Fibroblast of mammary gland (primary cell): Measurements from ENCODE around the gene ABLIM1.

Experiments
- DNase-seq: peaks from one replicate; pipeline ENCODE4 v3.0.0-alpha.2; 2010; ENCODE audit warnings: low read depth
- H3K4me3 ChIP-seq: 2 replicates; pipeline ENCODE4 v1.5.1; 2011; ENCODE audit warnings: low read depth, mild to moderate bottlenecking, low read length, moderate library complexity; ENCODE audit not compliant: control insufficient read depth
- TF ChIP-seq, protein P1 (sequence below): conservative IDR thresholded peaks from 2 replicates; pipeline ENCODE4 v1.5.1; 2011; ENCODE audit warnings: low read depth, low read length, inconsistent platforms; ENCODE audit not compliant: control insufficient read depth, insufficient read depth

Gene ABLIM1

DNA sequence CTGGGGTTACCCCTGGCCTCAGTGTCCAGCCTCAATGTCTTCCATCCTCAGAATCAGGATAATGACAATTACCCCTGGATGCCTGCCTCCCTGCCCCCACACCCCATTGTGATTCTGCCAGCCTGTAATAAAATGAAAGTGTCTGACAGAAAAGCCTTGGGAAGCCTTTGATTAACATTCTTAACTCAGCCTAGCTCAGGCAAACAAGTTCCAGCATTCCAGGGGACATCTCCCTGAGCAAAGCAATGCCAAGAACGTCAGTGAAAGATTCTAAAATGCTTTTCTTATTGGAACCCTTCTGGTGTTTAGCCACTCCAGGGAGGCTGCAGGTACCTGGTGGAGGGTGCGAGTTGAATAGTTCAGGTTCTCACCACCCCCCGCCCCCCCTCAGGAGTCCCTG lies 272.5 kb downstream of the ABLIM1 start:
- DNase-seq, result no peak
- no peak overlapping the region for H3K4me3 ChIP-seq
- TF ChIP-seq, protein P1, sequence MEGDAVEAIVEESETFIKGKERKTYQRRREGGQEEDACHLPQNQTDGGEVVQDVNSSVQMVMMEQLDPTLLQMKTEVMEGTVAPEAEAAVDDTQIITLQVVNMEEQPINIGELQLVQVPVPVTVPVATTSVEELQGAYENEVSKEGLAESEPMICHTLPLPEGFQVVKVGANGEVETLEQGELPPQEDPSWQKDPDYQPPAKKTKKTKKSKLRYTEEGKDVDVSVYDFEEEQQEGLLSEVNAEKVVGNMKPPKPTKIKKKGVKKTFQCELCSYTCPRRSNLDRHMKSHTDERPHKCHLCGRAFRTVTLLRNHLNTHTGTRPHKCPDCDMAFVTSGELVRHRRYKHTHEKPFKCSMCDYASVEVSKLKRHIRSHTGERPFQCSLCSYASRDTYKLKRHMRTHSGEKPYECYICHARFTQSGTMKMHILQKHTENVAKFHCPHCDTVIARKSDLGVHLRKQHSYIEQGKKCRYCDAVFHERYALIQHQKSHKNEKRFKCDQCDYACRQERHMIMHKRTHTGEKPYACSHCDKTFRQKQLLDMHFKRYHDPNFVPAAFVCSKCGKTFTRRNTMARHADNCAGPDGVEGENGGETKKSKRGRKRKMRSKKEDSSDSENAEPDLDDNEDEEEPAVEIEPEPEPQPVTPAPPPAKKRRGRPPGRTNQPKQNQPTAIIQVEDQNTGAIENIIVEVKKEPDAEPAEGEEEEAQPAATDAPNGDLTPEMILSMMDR, result no peak

DNA sequence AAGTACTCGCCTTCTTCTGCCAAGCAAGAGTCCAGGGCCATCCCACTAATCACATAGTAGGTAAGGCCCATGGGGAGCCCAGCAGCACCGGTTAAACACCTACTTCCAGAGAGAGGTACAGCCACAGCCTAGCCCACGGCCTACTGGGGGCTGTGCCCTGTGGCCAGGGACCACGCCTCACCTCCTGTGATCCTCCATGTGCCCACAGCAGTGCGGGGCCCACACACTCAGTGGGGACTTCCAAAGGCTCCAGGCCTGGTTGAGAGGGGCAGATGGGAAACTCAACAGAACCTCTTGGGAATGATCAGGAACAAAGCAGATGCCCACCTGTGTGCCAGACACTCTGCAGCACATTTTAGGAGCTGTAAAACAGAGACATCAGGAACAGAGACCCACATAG lies 273.5 kb downstream of the ABLIM1 start:
- no peak for DNase-seq
- H3K4me3 ChIP-seq, result no peak overlapping the region
- TF ChIP-seq, protein P1, result no peak

DNA sequence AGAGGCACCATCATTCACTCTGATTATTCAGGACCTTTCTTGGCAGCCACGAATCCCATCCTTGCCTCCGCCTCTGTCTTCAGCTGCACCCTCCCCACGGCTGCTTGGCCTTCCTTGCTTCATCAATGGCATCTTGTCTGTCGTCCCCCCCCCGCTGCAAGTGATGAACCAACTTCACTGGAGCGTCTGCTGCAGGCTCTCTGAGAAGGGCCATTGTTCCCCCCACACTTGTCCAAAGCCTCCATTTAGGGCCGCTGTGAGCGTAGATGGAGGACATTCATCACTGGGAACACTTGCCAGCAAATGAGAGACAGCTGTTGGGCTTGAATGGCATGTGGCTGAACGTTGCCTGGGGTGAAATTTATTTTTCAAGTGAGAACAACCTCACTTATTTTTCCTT lies 273.9 kb downstream of the ABLIM1 start:
- DNase-seq, result no peak
- H3K4me3 ChIP-seq, result no peak overlapping the region
- TF ChIP-seq, protein P1, result no peak
